Endothelial cell of umbilical vein (primary cell): ENCODE data around the gene ACTN1. TPM values are rescaled to one million over a fixed set of nuclear protein-coding genes. Genes with fewer than 3 reads are reported as not detected.

Experiments
- BruUV-seq: library from RNA; stranded (reverse); fragments of 400-500 nt; replicated peaks from 2 replicates; lab custom pipeline; 2021; lab: Mats Ljungman, UMichigan
- CTCF ChIA-PET: fragments of 300-600, 350-600 bp; sonication (Branson Sonifier 250); formaldehyde crosslinking; loops from one replicate; lab custom pipeline; 2021; ENCODE audit warnings: antibody characterized with exemption, inconsistent platforms; lab: Charles Lee
- POLR2A ChIA-PET: fragments of 300-600, 350-600 bp; sonication (Branson Sonifier 250); formaldehyde crosslinking; loops from one replicate; lab custom pipeline; 2021; ENCODE audit warnings: antibody characterized with exemption, inconsistent platforms; lab: Charles Lee
- DNase-seq: peaks from one replicate; pipeline ENCODE4 v3.0.0-alpha.2; 2011; ENCODE audit warnings: low read depth, low spot score
- FAIRE-seq: peaks from 2 replicates; lab custom pipeline; 2011; peaks lifted over from hg19 to GRCh38; lab: Jason Lieb, UNC
- H2AFZ ChIP-seq: 2 replicates; pipeline ENCODE4 v1.6.0; 2012; ENCODE audit warnings: low read depth, low read length, control low read depth, inconsistent platforms
- H3K27ac ChIP-seq: 2 replicates; pipeline ENCODE4 v1.5.1; 2011; ENCODE audit warnings: low read depth, mild to moderate bottlenecking, control low read depth, low read length, moderate library complexity; ENCODE audit not compliant: insufficient read depth
- H3K27me3 ChIP-seq, 2 experiments: 2 replicates each; pipeline versions ENCODE4 v1.6.0 to v1.6.1; 2011; ENCODE audit warnings: low read length in 2 of 2, mixed read lengths in 1 of 2; ENCODE audit not compliant: control insufficient read depth in 2 of 2, insufficient read depth in 2 of 2
- H3K36me3 ChIP-seq, 2 experiments: 2 replicates in 1 of 2; 3 replicates in 1 of 2; pipeline ENCODE4 v1.5.1; 2011; ENCODE audit warnings: low read length in 2 of 2, mild to moderate bottlenecking in 1 of 2, moderate library complexity in 1 of 2; ENCODE audit not compliant: control insufficient read depth in 2 of 2, insufficient read depth in 2 of 2; ENCODE audit errors: extremely low read depth in 1 of 2
- H3K4me1 ChIP-seq: 3 replicates; pipeline ENCODE4 v1.5.1; 2011; ENCODE audit warnings: mild to moderate bottlenecking, low read length; ENCODE audit not compliant: control insufficient read depth, insufficient read depth; ENCODE audit errors: extremely low read depth
- H3K4me2 ChIP-seq: 2 replicates; pipeline ENCODE4 v1.6.1; 2011; ENCODE audit warnings: low read length, control low read depth, mixed read lengths; ENCODE audit not compliant: insufficient read depth
- H3K4me3 ChIP-seq, 3 experiments: fragments of 200-600 bp in 1 of 3; sonication (generic), shearing (Covaris generic) in 1 of 3; replicated peaks in 1 of 3; 2 replicates each; pipeline ENCODE4 v1.5.1; 2011 to 2016; ENCODE audit warnings: control low read depth in 3 of 3, low read length in 3 of 3, mild to moderate bottlenecking in 2 of 3, inconsistent platforms in 1 of 3, low read depth in 1 of 3, moderate library complexity in 1 of 3; ENCODE audit not compliant: insufficient read depth in 1 of 3
- H3K79me2 ChIP-seq: 2 replicates; pipeline ENCODE4 v1.6.0; 2012; ENCODE audit warnings: low read length, inconsistent platforms; ENCODE audit not compliant: control insufficient read depth, insufficient read depth
- H3K9ac ChIP-seq: replicated peaks from 2 replicates; pipeline ENCODE3; 2011; ENCODE audit warnings: low read length, control low read depth; ENCODE audit not compliant: insufficient read depth; ENCODE audit errors: extremely low read depth
- H3K9me1 ChIP-seq: replicated peaks from 3 replicates; pipeline ENCODE4 v1.6.0; 2011; ENCODE audit warnings: mild to moderate bottlenecking, low read length; ENCODE audit not compliant: control insufficient read depth, insufficient read depth; ENCODE audit errors: extremely low read depth
- H3K9me3 ChIP-seq: replicated peaks from 2 replicates; pipeline ENCODE4 v1.5.1; 2012; ENCODE audit warnings: low read length, inconsistent platforms; ENCODE audit not compliant: control insufficient read depth, insufficient read depth
- H4K20me1 ChIP-seq: replicated peaks from 2 replicates; pipeline ENCODE3; 2011; ENCODE audit warnings: mild to moderate bottlenecking, low read length; ENCODE audit not compliant: control insufficient read depth, insufficient read depth; ENCODE audit errors: extremely low read depth
- EZH2 ChIP-seq: IDR thresholded peaks from 2 replicates; pipeline ENCODE4 v1.6.1; 2012; ENCODE audit warnings: borderline replicate concordance, low read depth, mild to moderate bottlenecking, moderate library complexity, low read length, inconsistent platforms; ENCODE audit not compliant: severe bottlenecking
- FOS ChIP-seq: IDR thresholded peaks from 2 replicates; pipeline ENCODE4 v1.6.1; 2011; ENCODE audit warnings: mild to moderate bottlenecking, low read length, moderate library complexity, borderline replicate concordance; ENCODE audit not compliant: insufficient read depth
- GATA2 ChIP-seq: IDR thresholded peaks from 2 replicates; pipeline ENCODE4 v1.7.0; 2011; ENCODE audit warnings: low read depth, mild to moderate bottlenecking, moderate library complexity, mixed read lengths, low read length; ENCODE audit not compliant: insufficient read length, insufficient read depth
- JUN ChIP-seq: IDR thresholded peaks from 2 replicates; pipeline ENCODE4 v1.6.1; 2011; ENCODE audit warnings: borderline replicate concordance, low read depth; ENCODE audit not compliant: insufficient read length, insufficient read depth
- MAX ChIP-seq: IDR thresholded peaks from 2 replicates; pipeline ENCODE4 v1.6.1; 2011; ENCODE audit not compliant: insufficient read depth, insufficient read length
- MYC ChIP-seq: IDR thresholded peaks from one replicate; pipeline ENCODE4 v1.6.1; 2011; ENCODE audit warnings: mild to moderate bottlenecking, low read depth, low read length
- POLR2A ChIP-seq: IDR thresholded peaks from 2 replicates; pipeline ENCODE4 v1.6.1; 2012; ENCODE audit warnings: low read depth, mild to moderate bottlenecking, control low read depth, low read length
- POLR2AphosphoS5 ChIP-seq: IDR thresholded peaks from 2 replicates; pipeline ENCODE4 v1.6.1; 2012; ENCODE audit warnings: low read depth, mild to moderate bottlenecking, control low read depth, low read length, moderate library complexity; ENCODE audit not compliant: insufficient read depth
- dilution Hi-C: fragments of 300-500 bp; cut with MboI; formaldehyde crosslinking; loops from one replicate; pipeline ENCODE4 v1.15.0; 2019; ENCODE audit warnings: low sequenced_read_pairs; ENCODE audit not compliant: extremely low pct_ligation_motif_present
- intact Hi-C: fragments of 100-400 bp; cut with micrococcal nuclease; formaldehyde crosslinking; loops from one replicate; pipeline ENCODE4 v1.10.0; 2022
- polyA plus RNA-seq, 4 experiments: library from polyadenylated mRNA; depleted of rRNA in 3 of 4; stranded (reverse) in 3 of 4; unstranded in 1 of 4; fragments of >200 nt; gene quantifications; 2 replicates each; pipeline versions ENCODE4 v1.2.1 to v1.2.3, GENCODE V29; 2011 to 2012; ENCODE audit warnings: missing spikeins in 1 of 4
- total RNA-seq: library from RNA; stranded (reverse); gene quantifications from 2 replicates; pipeline ENCODE4 v1.2.3, GENCODE V29; 2021
- TF ChIP-seq, protein P1 (sequence below), 2 donors: IDR thresholded peaks; 1 replicate in 1 of 2; 2 replicates in 1 of 2; pipeline ENCODE4 v1.5.1; 2011; ENCODE audit warnings: low read length in 2 of 2, mild to moderate bottlenecking in 2 of 2, moderate library complexity in 2 of 2, control low read depth in 1 of 2, inconsistent platforms in 1 of 2, low read depth in 1 of 2; ENCODE audit not compliant: insufficient read depth in 1 of 2; ENCODE audit errors: extremely low read depth in 1 of 2

The ACTN1 gene
- total and polyA plus RNA-seq, 2 donors (not counting 3 experiments of a cell fraction or from before 2014, with no cell fraction given), result 442 to 463 TPM

GRCh38 chr14:68856572-68856971 is 122.5 kb downstream of the ACTN1 start:
- no peaks in the 10 kb centered on the region for H4K20me1 ChIP-seq
- no peaks in the 10 kb centered on the region for H3K79me2 ChIP-seq
- no peak overlapping the region for H2AFZ ChIP-seq
- no peak overlapping the region for H3K9ac ChIP-seq
- no peak overlapping the region for H3K4me2 ChIP-seq
- no peaks in the 10 kb centered on the region for H3K9me3 ChIP-seq
- DNase-seq (no peak), FAIRE-seq (no peak)
- POLR2A ChIA-PET, result no interaction called here
- no peaks in the 10 kb centered on the region for H3K27me3 ChIP-seq
- no peak overlapping the region for H3K27ac ChIP-seq
- no TSS peak for BruUV-seq
- H3K4me3 ChIP-seq, result no peak overlapping the region
- intact Hi-C loops (no loop called here), dilution Hi-C loops (no loop called here)
- H3K9me1 ChIP-seq, result no peaks in the 10 kb centered on the region
- TF ChIP-seq, protein P1, sequence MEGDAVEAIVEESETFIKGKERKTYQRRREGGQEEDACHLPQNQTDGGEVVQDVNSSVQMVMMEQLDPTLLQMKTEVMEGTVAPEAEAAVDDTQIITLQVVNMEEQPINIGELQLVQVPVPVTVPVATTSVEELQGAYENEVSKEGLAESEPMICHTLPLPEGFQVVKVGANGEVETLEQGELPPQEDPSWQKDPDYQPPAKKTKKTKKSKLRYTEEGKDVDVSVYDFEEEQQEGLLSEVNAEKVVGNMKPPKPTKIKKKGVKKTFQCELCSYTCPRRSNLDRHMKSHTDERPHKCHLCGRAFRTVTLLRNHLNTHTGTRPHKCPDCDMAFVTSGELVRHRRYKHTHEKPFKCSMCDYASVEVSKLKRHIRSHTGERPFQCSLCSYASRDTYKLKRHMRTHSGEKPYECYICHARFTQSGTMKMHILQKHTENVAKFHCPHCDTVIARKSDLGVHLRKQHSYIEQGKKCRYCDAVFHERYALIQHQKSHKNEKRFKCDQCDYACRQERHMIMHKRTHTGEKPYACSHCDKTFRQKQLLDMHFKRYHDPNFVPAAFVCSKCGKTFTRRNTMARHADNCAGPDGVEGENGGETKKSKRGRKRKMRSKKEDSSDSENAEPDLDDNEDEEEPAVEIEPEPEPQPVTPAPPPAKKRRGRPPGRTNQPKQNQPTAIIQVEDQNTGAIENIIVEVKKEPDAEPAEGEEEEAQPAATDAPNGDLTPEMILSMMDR (IDR thresholded peaks at IDR 0.05; ENCODE audit: extremely low read depth in 1 of 2, insufficient read depth in 1 of 2, low read depth in 1 of 2, low read length in 2 of 2), result no peak
- TF ChIP-seq MAX (no peak), FOS (no peak), JUN (no peak), GATA2 (no peak), EZH2 (no peak), MYC (no peak), POLR2AphosphoS5 (no peak), POLR2A (no peak)
- no peaks in the 10 kb centered on the region for H3K4me1 ChIP-seq
- CTCF ChIA-PET, result no interaction called here
- no peaks in the 10 kb centered on the region for H3K36me3 ChIP-seq
